ENCODE results near the gene KCTD10. TPM values are rescaled to one million over a fixed set of nuclear protein-coding genes. Genes with fewer than 3 reads are reported as not detected.

KCTD10 gene
- total RNA-seq, 1 experiment from 2014 or later, result 71.3 TPM

DNA sequence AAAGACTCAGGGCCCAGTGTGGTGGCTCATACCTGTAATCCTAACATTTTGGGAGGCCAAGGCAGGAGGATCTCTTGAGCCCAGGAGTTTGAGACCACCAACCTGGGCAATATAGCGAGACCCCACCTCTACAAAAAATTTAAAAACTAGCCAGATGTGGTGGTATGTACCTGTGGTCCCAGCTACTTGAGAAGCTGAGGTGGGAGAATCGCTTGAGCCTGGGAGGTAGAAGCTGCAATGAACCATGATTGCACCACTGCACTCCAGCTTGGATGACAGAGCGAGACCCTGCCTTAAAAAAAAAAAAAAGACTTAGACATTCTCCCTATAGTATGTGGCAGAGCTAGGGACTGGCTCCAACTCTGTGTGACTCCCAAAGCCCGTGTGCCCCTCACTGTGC, 3.3 kb upstream of the KCTD10 start:
- Histone ChIP-seq H3K27me3 (ENCODE audit: insufficient read depth, low read length) (no peaks in the 10 kb centered on the region), H2AFZ (ENCODE audit: low read length) (no peak overlapping the region), H3K23ac (ENCODE audit: insufficient read length, low read depth, low read length) (no peak overlapping the region), H3K9me3 (ENCODE audit: control insufficient read depth, low read depth, low read length) (no peaks in the 10 kb centered on the region), H3K79me2 (ENCODE audit: insufficient read depth, low read length) (peaks cover 18% of the 10 kb centered on the region; the same call in 1 of the 2 replicates), H3K4me2 (ENCODE audit: insufficient read depth, insufficient read length, low read length) (no peak overlapping the region), H3K14ac (ENCODE audit: insufficient read depth, low read length) (no peak overlapping the region), H2AK5ac (ENCODE audit: insufficient read length, low read length) (no peak overlapping the region), H3T11ph (ENCODE audit: low read length) (no peak overlapping the region), H3K4me1 (ENCODE audit: insufficient read depth, low read length) (peaks cover 4% of the 10 kb centered on the region; the same call in 1 of the 2 replicates), H4K20me1 (ENCODE audit: control insufficient read depth, insufficient read depth, insufficient read length) (no peaks in the 10 kb centered on the region), H2BK15ac (ENCODE audit: low read depth, low read length) (no peak overlapping the region), H3K9ac (ENCODE audit: extremely low read depth, insufficient read length, low read length) (no peak overlapping the region), H2BK5ac (ENCODE audit: insufficient read length, low read length) (no peak overlapping the region), H2BK120ac (ENCODE audit: low read depth, low read length, poor library complexity, severe bottlenecking) (no peak overlapping the region), H3K18ac (ENCODE audit: insufficient read length, low read depth, low read length) (no peak overlapping the region), H3K23me2 (ENCODE audit: insufficient read length, low read depth, low read length, poor library complexity, severe bottlenecking) (peaks cover 21% of the 10 kb centered on the region), H3K27ac (ENCODE audit: insufficient read length, low read depth, low read length) (no peak overlapping the region), H4K91ac (ENCODE audit: insufficient read length, low read depth, low read length) (no peak overlapping the region), H2BK12ac (ENCODE audit: insufficient read length, low read depth, low read length) (no peak overlapping the region), H3K4ac (ENCODE audit: low read depth, low read length) (no peak overlapping the region), H3K79me1 (ENCODE audit: insufficient read depth, low read depth, low read length, poor library complexity, severe bottlenecking) (peaks cover 6% of the 10 kb centered on the region), H4K8ac (replicated peaks; ENCODE audit: insufficient read length, low read depth, low read length) (no peak overlapping the region), H3K56ac (ENCODE audit: insufficient read length, low read depth, low read length) (no peak overlapping the region), H4K5ac (ENCODE audit: insufficient read length, low read depth, low read length) (no peak overlapping the region), H2BK20ac (ENCODE audit: low read depth, low read length, poor library complexity, severe bottlenecking) (no peak overlapping the region)
- whole genome bisulfite sequencing (ENCODE audit: extremely low coverage, insufficient read length, low lambda C conversion rate), result no CpG with 5 or more reads among the region's 4 CpGs
- H3K27me3 Mint-ChIP-seq (ENCODE audit: low read depth), result no peaks in the 10 kb centered on the region
- H3K4me3 Mint-ChIP-seq, result no peak overlapping the region
- peaks cover 3 to 18% (median 16%) of the 10 kb centered on the region in 3 experiments; a peak in 5 of 7 replicates for H3K36me3 Mint-ChIP-seq (ENCODE audit: insufficient read depth in 1 of 3, low read depth in 3 of 3)
- no peak for DNase-seq
- H3K27ac Mint-ChIP-seq, result no peak overlapping the region
- no peaks in the 10 kb centered on the region for H3K9me3 Mint-ChIP-seq
- H3K4me1 Mint-ChIP-seq, result peaks cover 13 to 21% of the 10 kb centered on the region in 2 experiments
- TF ChIP-seq, protein P1, sequence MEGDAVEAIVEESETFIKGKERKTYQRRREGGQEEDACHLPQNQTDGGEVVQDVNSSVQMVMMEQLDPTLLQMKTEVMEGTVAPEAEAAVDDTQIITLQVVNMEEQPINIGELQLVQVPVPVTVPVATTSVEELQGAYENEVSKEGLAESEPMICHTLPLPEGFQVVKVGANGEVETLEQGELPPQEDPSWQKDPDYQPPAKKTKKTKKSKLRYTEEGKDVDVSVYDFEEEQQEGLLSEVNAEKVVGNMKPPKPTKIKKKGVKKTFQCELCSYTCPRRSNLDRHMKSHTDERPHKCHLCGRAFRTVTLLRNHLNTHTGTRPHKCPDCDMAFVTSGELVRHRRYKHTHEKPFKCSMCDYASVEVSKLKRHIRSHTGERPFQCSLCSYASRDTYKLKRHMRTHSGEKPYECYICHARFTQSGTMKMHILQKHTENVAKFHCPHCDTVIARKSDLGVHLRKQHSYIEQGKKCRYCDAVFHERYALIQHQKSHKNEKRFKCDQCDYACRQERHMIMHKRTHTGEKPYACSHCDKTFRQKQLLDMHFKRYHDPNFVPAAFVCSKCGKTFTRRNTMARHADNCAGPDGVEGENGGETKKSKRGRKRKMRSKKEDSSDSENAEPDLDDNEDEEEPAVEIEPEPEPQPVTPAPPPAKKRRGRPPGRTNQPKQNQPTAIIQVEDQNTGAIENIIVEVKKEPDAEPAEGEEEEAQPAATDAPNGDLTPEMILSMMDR (conservative IDR thresholded peaks at IDR 0.05), result no peak
